Retina (tissue), 1 donor: Measurements from ENCODE around the gene CAPN9.
"Not testable (repeated sequence)": the region's sequence is repeated elsewhere in the genome, so short reads cannot be mapped to it uniquely, and the experiment has no call there.

Experiments used
- DNase-seq: peaks from one replicate; pipeline ENCODE4 v3.0.0-alpha.2; 2016

Gene CAPN9, protein sequence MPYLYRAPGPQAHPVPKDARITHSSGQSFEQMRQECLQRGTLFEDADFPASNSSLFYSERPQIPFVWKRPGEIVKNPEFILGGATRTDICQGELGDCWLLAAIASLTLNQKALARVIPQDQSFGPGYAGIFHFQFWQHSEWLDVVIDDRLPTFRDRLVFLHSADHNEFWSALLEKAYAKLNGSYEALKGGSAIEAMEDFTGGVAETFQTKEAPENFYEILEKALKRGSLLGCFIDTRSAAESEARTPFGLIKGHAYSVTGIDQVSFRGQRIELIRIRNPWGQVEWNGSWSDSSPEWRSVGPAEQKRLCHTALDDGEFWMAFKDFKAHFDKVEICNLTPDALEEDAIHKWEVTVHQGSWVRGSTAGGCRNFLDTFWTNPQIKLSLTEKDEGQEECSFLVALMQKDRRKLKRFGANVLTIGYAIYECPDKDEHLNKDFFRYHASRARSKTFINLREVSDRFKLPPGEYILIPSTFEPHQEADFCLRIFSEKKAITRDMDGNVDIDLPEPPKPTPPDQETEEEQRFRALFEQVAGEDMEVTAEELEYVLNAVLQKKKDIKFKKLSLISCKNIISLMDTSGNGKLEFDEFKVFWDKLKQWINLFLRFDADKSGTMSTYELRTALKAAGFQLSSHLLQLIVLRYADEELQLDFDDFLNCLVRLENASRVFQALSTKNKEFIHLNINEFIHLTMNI

DNA sequence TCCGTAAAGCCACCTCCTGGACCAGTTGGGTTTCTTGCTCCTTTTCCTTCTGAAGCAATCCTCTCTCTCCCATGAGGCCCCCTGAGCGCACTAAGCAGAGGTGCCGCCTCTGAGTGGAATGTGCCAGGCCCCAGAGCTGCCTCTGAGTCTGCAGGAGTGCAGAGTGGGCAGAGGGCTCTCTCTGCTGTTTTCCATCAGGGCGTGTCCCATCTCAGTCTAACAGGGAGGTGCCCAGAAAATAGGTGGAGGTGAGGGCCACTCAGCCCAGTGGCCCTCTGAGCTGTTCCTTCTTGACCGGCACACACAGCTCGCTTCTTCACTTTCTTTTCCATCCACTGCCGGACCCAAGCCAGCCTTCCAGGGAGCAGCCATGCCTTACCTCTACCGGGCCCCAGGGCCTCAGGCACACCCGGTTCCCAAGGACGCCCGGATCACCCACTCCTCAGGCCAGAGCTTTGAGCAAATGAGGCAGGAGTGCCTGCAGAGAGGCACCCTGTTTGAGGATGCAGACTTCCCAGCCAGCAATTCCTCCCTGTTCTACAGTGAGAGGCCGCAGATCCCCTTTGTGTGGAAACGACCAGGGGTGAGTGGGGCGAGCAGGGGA, at the start of gene CAPN9:
Gene CAPN9 (plus strand): TSS at position 262 of the 604 bp plus-strand sequence. CDS start 109 bp downstream, at position 371.
- DNase-seq: no peak

DNA sequence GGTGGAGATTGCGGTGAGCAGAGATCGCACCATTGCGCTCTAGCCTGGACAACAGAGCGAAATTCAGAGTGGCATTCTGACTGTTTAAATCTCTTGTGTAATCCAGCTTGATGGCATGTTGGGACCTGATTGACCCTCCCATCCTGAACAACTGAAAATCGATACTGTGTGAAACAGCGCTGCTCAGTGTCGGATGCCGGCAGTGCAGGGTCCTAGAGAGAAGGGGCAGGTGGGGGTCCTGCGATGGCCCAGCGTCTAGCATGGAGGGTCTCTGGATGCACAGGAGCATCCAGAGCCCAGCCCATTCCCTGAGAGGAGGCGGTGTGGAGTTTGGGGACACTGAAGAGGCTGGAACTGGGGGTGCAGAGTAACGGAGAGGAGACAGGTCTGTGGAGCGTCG, 49.1 kb upstream of the CAPN9 start:
- no peak for DNase-seq

DNA sequence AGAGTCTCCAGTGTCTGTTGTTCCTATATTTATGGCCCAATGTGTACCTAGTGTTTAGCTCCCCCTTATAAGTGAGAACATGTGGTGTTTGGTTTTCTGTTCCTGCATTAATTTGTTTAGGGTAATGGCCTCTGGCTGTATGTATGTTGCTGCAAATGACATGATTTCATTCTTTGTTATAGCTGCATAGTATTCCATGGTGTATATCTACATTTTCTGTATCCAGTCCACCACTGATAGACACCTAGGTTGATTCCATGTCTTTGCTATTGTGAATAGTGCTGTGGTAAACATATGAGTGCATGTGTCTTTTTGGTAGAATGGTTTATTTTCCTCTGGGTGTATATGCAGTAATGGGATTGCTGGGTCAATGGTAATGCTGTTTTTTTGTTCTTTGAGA, 48.2 kb upstream of the CAPN9 start:
- DNase-seq: not testable (repeated sequence)

DNA sequence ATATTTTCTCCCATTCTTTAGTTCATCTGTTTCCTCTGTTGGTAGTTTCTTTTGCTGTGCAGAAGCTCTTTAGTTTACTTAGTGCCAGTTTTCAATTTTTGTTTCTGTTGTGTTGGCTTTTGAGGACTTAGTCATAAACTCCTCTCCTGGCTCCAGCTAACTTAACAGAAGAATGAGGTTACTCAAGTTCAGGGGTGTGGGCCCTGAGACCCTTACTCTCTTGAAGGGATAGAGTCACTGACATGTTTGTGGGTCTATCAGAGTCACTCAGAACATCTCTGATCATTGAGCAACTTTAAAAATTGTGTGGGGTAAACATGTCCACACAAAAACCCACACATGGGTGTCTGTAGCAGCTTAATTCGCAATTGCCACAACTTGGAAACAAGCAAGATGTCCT, 47.5 kb upstream of the CAPN9 start:
- DNase-seq: no peak

DNA sequence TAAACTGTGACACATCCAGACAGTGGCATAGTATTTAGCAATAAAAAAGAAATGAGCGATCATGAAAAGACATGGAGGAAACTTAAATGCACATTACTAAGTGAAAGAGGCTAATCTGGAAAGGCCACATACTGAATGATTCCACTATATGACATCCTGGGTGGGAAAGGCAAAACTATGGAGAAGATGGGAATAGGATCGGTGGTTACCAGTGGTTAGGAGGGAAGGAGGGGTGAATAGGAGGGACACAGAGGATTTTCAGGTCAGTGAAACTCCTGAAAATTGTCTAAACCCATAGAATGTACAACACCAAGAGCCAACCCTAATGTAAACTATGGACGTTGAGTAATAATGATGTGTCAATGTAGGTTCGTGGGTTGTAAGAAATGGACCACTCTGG, 47.1 kb upstream of the CAPN9 start:
- no peak for DNase-seq

DNA sequence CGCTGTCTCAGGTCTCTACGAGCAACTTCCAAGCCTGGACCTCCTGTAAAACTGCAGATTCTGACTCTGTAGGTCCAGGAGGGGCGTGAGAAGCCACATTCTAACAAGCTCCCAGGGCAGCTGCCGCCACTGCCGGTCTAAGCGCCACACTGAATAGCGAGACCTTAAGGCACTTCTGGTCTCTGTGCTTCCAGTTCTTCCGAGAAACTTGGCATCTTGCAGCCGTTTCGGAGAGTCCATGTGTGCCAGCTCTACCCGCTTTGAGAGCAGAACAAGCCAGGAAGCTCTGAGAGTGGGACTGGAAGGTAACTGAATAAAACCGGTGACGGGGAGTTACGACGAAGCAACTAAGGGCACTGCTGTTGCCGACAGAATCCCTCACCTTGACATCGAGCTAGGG, 45.8 kb upstream of the CAPN9 start:
- DNase-seq: no peak

DNA sequence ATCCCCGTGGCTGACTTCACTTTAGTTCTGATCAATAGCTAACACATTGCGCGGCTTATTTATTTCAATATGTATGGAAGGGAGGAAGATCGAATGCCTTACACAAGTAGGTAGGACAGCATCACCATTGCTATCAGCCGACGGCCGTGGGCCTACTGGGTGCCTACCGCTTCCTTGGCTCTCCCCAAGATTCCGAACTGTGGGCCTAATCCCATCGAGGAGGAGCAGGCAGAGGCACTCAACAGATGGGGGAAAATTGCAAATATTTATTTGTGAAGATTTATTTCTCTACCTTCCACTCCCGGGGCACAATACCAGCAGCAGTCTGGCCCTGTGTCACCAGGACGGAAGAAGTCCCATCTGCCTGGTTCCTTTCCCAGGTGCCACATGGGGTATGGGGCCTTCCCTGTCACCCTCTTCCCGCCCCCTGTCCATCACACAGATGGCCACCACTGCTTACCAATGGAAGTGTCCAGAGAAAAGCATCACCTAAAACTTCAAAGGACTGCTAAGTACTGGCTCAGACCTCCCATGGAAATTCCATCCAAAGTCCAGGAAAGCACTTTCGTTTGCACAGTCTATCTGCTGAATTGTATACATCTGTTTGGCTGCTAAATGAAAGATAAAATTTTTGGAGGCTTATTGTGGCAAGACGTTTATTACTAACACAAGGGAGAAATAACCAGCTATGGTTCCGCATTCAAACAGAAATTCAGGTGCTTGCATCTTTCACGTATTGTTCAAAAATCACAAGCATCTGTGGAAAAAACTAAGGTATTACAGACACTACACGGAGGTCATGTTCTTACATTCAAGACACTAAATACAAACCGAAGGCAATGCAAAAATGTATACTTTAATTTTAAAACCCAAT, 45.1 kb upstream of the CAPN9 start:
- DNase-seq: no peak

DNA sequence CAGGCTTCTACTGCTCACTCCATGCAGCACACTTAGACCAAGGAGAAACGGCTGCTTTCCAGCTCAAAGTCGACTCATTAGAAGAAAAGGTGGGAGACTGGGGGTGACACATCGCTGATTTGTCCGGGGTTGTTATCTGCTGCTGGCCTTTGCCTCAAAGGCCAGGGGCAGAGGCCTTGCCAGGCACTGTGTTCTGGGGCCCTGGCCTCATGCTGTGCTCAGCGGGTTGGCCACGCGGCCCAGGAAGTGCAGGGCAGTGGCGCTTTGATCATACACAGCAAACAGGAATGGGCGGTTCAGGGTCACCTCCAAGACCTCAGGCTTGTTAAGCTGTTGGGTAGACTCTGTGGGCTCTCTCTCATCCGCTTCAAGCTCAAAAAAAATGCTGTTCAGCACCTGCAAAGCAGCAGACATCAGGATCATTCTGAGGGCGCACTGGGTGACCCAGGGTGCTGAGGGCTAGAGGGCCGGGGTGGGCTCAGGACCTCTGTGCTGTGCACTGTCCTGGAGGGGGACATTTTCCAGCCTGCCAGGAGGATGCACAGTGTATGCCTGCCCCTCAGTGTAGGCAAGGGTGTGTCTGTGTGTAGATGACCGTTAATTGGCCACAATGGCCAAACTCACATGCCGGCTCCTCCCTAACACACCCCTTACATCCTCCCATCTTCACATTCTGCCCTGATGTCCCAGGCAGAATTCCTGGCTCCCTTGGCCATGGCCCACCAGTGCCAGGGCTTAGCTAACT, 44.1 kb upstream of the CAPN9 start:
- peak; percentile 36 for DNase-seq

DNA sequence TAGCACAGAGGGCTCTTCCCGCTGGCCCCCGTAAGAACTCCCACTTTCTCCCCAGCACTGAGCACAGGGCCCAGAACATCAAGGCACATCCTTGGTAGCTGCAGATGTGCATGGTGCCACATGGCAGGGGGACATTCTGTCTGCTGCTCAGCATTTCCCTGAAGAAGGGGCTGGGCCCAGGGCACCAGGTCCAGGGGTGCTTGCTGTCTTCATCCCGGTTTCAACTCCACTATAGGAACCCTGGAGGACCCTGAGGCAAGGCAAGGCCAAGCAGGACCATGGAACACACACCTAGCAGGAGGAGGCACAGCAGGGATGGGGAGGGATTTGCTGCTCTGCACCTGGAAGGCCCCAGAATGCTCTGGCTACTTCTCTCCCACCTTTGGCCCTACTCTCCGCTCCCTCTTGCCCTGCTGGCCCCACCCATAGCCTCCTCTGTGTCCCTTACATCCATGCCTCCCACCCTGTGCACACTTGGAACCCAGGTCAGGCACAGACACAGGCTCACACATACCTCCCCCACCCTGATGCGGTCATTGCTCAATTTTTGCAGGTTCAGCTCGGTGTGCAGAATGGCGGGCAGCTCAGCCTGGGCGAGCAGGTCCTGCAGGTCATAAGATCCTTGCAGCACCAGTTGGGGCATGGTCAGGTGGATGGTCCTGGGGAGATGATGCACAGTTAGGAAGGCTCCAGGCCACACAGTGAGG, 43.4 kb upstream of the CAPN9 start:
- DNase-seq: no peak

DNA sequence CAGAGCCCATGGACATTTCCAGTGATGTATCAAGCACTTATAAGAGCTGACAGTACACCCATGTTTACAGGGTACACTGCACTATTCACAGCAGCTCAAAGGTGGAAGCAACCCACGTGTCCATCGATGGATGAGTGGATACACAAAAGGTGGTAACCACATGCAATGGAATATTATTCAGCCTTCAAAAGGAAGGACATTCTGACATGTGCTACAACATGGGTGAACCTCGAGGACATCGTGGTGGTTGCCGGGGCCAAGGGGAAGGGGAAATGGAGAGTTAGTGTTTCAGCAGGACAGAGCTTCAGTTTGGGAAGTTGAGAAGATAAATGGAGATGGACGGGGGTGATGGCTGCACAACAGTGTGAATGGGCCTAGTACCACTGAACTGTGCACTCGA, 42.4 kb upstream of the CAPN9 start:
- DNase-seq: no peak

DNA sequence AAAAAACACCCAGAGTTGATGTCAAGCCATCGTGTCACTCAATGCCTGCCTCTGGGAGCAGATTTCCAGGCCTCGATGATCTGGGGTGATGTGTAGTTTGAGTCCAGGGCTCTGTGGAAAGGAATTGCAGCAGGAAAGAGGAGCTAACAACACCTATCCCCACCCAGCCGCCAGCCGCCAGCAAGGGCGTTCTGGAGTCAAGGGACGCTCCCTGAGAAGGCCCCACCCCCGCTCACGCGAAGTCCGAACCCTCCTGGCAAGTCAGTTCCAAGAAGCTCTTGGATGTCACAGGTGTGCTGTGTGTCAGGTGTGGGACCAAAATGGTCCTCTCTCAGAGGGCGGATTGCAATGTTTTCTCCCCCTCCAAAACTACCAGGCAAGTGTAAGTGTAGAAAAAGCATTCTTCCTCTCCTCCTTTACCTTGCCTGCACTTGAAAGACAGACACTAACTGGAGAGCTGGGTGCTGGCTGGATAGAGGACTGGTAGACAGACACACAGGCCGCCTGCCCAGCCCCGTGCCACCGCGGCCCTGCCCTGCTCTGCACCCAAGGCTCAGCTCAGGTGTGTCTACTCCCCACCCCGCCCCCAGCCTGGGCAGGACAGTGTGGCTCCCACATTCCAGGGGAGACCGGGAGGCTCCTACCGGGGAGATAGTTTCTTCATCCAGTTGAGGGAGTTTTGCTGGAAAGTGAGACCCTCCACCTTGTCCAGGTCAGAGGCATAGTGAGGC, 41.7 kb upstream of the CAPN9 start:
- no peak for DNase-seq

DNA sequence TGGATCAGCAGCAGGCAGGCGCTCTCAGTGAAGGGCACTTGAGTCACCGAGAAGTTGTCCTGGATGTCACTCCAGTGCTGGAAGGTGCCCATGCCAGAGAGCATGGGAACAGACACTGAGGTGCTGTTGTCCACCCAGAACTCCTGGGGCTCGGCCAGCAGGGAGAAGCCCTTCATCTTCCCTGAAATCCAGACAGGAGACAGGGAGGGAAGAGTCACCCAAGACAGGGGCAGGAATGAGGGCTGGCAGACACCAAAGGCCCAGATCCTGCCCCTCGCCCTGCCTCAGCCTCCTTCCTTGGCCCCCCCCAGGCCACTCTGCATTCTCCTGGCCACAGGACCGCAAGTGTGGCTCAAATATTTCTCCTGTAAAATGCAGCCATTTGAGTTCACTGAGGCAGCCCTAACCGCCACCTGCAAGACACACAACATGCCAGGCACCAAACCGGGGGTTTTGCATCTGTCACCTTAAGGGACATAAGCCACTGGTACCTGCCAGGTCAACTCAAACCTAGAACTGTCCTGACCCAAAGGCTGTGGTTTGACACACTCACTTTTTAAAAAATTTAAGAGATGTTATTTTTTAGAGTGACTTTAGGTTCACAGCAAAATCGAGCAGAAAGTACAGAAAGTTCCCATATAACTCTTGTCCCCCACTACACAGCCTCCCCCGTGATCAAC, 41.0 kb upstream of the CAPN9 start:
- no peak for DNase-seq

DNA sequence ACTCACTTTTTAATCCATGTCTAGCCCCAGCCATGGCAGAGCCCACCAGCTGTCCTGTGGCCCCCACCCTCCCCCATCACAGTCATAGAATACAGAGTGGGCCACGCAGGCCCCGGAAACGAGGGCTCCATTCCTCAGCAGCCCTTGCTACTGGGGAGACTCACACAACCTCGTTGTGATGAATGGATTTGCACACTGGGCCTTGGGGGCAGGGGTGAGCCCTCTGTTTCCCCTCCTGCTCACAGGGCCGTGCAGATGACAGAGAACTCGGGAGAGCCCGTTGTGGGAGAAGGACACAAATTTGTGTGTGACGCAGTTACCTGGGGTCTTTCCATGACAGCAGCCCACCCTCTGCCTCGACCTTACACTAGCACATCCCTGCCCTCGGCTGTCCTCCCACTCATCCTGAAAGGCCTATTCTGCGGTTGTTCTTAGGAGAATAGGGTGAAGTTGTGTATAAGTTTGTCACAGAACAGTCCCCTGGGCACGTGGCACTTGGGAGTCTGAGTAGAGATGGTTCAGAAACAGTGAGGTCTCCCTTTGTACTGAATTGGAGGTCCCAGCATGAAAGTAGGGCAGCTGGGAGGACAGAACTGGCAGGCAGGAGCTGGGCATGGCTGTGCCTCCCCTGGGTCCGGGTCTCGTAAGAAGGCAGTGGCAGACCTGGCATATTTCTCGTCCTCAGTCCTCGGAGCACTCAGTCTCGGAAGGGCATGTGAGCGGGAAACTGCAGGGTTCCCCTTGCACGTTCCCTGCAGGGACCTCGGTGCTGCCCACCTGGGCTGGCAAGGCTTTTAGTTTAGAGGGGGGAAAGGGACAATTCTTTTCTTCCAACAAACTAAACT, 40.1 kb upstream of the CAPN9 start:
- no peak for DNase-seq

DNA sequence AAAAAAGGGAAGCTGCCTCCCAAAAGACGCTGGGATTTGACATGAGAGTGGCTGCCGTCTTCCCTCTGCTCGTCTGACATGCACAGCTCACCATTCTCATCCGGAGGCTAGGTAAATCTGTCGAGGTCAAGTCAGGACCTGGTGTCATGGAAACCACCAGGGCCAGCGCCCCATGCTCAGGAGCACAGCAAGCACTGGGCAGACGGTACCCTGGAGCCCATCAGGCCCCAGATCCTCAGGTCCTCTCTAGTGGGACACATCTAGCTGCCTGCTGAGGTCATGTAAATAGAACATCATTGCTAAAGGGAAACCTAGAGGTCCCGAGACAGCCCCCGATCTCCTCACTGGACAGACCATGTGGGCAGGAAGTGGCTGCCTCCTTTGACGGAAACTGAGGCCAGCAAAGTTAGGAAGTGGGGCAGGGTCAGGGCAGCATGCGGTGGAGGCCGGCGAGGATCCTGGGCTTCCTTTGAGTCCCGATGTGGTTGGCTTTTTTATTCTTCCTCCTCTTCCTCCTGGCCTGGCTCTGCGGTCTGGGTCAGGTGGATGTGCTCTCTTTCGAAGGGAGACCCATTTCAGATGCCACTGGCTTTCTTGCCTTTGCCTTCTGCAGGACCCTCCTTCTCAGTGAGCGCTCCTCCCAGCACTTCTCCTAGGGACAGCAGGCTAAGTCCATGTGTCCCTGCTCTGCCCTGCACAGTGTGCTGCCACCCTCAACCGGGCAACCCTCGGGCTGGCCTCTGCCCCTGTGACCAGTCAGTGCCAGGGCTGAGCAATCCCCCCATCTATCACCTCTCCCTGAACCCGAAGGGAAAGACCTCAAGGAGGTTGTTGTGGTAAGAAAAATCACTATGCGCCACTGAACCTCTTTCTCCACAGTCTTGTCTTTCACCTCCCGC, 39.2 kb upstream of the CAPN9 start:
- DNase-seq: no peak

DNA sequence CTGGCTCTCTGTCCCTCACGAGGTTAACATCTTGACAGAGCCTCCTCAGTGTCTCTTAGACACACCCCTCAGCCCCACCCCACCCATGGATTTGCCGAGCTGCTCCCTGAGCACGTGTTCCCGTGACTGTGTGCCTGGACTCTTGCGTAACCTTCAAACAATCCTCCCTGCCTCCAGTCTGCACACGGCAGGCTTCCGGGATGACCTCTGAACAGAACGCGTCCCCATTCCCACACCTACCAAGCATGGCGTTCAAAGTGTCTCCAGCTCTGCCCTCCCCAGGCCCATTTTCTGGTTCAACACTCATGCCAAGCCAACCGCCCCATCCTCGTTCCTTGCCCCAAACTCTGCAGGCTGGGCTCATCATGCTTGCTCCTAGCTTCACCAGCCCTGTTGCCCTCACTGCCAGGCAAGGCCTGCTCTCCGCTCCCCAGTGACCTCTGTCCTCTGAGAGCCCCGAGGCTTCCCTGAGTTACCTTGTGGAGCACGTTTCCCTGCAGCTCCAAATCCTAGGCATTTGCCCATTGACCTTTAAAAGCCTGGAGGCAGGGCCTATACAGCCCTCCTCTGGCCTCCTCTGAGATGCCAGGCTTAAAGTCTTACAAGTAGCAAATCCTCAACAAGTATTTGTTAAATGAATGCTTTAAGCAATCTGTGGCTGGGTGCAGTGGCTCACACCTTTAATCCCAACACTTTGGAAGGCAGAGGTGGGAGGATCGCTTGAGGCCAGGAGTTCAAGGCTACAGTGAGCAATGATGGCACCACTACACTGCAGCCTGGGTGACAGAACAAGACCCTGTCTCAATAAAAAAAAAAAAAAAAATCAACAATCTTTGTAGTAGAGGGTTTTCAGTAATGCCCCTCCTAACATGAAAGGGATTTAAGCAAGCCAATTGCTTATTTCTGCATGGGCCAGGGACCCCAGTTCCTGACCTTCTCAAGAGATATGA, 38.3 kb upstream of the CAPN9 start:
- DNase-seq: no peak

DNA sequence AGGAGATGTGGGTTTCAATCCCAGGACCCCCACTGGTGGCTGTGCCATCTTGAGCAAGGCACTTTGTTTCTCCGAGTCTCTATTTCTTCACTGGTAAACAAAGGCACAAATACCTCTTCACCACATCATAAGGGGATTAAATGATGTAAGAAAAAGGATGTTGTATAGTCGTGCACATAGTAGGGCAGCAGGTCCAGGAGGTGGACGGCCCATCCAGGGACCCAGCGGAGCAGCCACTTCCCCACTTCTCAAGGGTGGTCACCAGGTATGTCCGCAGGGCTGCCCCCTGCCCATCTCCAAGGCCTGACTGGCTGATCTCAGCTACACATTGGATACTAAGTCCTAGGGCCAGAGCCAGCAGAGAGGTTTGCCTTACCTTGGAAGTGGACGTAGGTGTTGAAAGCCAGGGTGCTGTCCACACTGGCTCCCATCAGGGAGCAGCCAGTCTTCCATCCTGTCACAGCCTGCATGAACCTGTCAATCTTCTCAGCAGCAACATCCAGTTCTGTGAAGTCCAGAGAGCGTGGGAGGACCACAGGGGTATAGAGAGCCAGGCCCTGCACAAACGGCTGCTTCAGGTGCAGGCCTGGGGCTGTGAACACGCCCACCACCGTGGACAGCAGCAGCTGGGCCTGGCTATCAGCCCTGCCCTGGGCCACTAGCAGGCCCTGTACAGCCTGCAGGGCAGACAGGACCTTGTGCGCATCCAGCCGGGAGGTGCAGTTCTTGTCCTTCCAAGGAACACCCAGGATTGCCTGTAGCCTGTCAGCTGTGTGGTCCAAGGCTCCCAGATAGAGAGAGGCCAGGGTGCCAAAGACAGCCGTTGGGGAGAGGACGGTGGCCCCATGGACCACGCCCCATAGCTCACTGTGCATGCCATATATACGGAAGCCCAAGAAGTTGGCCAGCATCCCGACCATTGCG, 37.3 kb upstream of the CAPN9 start:
- DNase-seq: no peak
